ENCODE data around the gene WDR38. TPM values are rescaled to one million over a fixed set of nuclear protein-coding genes. Genes with fewer than 3 reads are reported as not detected.

Gene WDR38
- total and polyA plus RNA-seq, 4 donors: 0.59 to 10.8 (median 6.9) TPM

DNA sequence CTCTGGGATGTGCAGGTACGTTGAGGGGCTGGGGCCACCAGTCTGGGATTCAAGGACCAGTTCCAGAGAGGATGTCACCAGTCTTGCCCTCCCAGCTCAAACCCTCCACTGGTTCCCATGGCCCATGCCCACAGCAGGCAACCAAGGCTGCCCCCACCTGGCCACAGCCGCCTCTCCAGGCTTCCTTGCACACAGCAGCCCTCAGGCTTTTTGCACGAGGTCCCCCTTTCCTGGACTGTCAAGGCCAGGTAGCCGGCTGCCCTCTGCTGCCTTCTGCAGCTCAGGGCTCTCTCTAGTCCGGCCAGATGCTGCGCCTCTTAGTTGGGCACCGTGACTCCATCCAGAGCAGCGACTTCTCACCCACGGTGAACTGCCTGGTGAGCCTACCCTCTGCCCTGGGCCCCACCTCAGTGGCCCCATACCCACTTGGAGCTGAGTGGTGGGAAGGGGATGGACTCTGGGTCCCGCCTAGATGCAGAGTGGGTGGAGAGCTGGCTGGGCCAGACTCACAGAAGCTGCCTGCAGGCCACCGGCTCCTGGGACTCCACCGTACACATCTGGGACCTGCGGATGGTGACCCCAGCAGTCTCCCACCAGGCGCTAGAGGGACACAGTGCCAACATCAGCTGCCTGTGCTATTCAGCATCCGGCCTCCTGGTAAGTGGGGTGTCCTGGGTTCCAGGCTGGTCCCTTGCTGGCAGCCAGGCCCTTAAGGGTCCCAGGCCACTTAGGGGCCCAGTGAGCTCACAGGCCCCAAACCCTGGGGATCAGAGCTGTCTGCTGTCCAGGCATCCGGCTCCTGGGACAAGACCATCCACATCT, 2.9 kb downstream of the WDR38 start:
- Histone ChIP-seq H3K9me3 (ENCODE audit: control insufficient read depth, insufficient read depth, low read length) (no peaks in the 10 kb centered on the region), H3K4me1 (ENCODE audit: control insufficient read depth, insufficient read depth, low read length) (peaks cover 42% of the 10 kb centered on the region), H3K27ac (ENCODE audit: low read depth, low read length) (no peak overlapping the region), H3K36me3 (ENCODE audit: control insufficient read depth, insufficient read depth, low read length) (peaks cover 63% of the 10 kb centered on the region), H3K27me3 (ENCODE audit: control insufficient read depth, insufficient read depth, low read length) (no peaks in the 10 kb centered on the region), H3K4me3 (ENCODE audit: low read depth, low read length) (no peak overlapping the region)
- 65% methylated on average over 11 of the region's 16 CpGs for WGBS (ENCODE audit: insufficient coverage)
- DNase-seq (ENCODE audit: low read depth in 4 of 6, low spot score in 6 of 6): no peak

DNA sequence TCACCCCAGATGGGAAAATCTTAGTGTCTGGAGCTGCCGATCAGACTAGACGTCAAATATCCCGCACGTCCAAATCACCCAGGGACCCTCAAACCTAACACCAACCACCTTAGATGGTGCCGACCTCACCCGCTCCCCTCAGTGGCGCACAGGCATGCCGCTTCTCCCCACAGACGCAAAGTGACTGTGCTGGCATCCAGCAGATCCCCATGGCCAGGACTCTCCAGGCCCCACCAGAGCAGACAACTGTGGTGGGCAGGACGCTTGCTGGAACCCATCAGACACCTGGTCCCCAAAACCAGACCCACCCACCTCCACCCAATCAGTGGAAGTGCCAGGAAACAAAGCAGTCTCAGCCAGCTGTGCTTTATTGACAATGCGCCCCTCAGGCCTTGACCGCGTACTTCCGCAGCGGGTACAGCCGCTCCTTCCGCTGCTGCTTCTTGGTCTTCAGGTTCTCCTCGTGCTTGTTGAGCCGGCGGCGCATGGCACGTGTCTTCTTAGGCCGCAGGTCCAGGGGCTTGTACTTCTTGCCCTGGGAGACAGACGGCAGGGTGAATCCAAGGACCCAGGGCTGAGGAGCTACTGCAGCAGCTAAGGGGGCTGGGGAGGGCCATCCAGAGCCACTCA, 4.4 kb downstream of the WDR38 start:
- peaks cover 67% of the 10 kb centered on the region for H3K36me3 ChIP-seq (ENCODE audit: control insufficient read depth, insufficient read depth, low read length)

DNA sequence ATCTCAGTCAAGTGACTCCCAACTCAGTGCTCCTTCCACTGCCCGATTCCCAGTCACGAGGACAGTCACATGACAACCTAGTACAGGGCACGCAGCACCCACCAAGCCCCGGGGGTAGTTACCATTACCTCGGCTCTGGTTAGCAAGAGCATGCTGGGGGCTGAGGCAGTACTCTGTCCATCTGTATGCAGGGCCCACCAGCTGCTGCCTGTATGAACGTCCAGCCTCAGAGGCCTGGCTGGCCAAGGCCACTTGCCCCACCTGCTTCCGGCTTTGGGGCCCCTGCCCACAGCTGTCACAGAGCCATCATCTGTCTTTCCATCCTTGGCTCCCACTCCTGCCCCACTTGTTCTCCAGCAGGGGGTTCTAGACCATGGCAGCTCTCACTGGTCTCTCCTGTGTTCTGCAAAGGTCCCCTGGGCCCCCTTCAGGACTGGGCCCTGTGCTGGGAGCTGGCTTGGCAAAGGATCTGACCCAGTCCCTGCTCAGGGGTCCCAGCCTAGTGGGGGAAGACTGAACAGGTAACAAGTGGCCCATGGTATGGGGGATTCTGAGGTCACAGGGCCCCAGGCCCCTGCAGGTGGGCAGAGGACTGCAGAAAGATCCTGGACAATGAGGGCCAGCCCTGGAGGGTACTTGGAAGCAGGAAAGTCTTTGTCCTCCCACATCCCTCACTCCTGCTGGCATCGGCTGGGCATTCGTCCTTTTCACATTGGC, 5.2 kb downstream of the WDR38 start:
- DNase-seq (ENCODE audit: low read depth in 4 of 6, low spot score in 6 of 6): no peak
- Histone ChIP-seq H3K4me3 (ENCODE audit: low read depth, low read length) (no peak overlapping the region), H3K4me1 (ENCODE audit: control insufficient read depth, insufficient read depth, low read length) (peaks cover 29% of the 10 kb centered on the region), H3K36me3 (ENCODE audit: control insufficient read depth, insufficient read depth, low read length) (peaks cover 67% of the 10 kb centered on the region), H3K27ac (ENCODE audit: low read depth, low read length) (no peak overlapping the region), H3K9me3 (ENCODE audit: control insufficient read depth, insufficient read depth, low read length) (no peaks in the 10 kb centered on the region), H3K27me3 (ENCODE audit: control insufficient read depth, insufficient read depth, low read length) (no peaks in the 10 kb centered on the region)
- 84% methylated on average over 9 of the region's 9 CpGs for WGBS (ENCODE audit: insufficient coverage)

More for the DNA sequence above, 4.4 kb downstream of the WDR38 start:
- 90% methylated on average over 24 of the region's 24 CpGs for WGBS (ENCODE audit: insufficient coverage)
- Histone ChIP-seq H3K4me3 (ENCODE audit: low read depth, low read length) (no peak overlapping the region), H3K9me3 (ENCODE audit: control insufficient read depth, insufficient read depth, low read length) (no peaks in the 10 kb centered on the region), H3K27me3 (ENCODE audit: control insufficient read depth, insufficient read depth, low read length) (no peaks in the 10 kb centered on the region), H3K4me1 (ENCODE audit: control insufficient read depth, insufficient read depth, low read length) (peaks cover 35% of the 10 kb centered on the region), H3K27ac (ENCODE audit: low read depth, low read length) (no peak overlapping the region)
- DNase-seq (ENCODE audit: low read depth in 4 of 6, low spot score in 6 of 6): no peak

DNA sequence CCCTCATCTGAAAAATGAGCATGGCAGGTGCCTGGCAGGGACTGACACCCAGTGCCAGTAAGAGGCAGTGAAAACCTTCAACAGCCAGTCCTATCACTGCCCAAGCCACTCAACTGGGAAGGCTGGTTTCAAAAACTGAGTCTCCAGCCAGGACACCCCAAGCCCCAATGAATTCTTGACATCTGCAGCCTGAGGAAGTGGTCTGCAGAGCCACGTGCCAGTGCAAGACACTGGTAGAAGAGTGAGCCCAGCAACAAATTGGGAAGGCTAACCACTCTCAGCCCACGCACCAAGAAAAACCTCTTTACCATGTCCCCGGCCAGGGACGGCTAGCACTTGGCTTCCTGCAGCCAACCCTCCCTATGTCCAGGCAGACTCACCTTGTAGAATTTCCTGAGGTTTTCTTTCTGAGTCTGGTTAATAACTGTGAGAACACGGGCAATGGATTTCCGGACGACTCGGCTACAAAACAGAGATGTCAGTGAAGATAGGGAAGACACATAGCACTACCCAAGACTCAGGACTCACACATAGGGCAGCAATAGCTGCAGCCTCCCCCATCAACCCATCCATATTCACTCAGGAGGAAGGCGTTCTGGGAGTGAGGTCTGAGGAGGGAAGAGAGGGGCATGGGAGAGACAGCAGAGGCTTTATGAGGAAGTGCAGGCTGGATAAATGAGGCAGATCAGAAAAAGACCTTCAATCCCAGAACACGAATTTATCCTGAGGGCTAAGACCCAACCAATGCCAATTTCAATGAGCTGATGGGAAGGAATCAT, 6.7 kb downstream of the WDR38 start:
- no peak overlapping the region for H3K27ac ChIP-seq (ENCODE audit: low read depth, low read length)
- H3K36me3 ChIP-seq (ENCODE audit: control insufficient read depth, insufficient read depth, low read length): peaks cover 61% of the 10 kb centered on the region
- no peak for DNase-seq (ENCODE audit: low read depth in 4 of 6, low spot score in 6 of 6)
- 91% methylated on average over 3 of the region's 10 CpGs for WGBS (ENCODE audit: insufficient coverage)
- no peaks in the 10 kb centered on the region for H3K9me3 ChIP-seq (ENCODE audit: control insufficient read depth, insufficient read depth, low read length)
- peak overlapping the region; percentile 88 for H3K4me3 ChIP-seq (ENCODE audit: low read depth, low read length)
- no peaks in the 10 kb centered on the region for H3K27me3 ChIP-seq (ENCODE audit: control insufficient read depth, insufficient read depth, low read length)
- H3K4me1 ChIP-seq (ENCODE audit: control insufficient read depth, insufficient read depth, low read length): peaks cover 24% of the 10 kb centered on the region

DNA sequence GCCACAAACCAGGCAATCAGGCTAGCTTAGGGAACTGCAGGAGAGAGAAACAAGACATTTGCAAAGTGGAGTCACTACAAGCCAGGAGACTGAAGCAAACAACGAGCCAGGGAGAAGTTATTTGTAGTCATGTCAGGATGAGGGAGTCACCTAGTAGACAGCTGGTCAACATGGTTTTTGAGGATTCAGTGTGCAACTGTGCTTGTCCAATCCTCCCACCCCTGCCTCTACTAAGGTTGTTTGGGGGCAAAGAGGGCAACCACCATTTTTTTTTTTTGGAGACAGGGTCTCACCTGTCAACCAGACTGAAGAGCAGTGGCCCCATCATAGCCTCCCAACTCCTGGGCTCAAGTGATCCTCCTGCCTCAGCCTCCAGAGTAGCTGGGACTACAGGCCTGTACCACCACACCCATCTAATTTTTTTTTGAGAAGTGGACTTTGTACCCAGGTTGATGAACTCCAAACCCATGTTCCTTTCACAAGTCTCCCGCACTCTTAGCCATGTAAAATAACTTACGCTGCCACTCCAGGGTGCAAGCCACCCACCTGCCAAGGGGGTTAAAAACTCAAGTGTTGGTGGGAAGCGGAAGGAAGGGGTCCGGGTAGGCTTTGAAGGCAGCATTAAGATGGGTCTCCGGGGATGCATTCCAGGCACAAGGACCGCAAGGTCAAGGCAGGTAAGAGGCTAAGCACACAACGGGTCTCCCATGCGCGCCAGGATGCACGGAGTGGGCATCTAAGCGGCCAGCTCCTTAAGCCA, 7.5 kb downstream of the WDR38 start:
- H3K4me3 ChIP-seq (ENCODE audit: low read depth, low read length): peak overlapping the region; percentile 88
- H3K4me1 ChIP-seq (ENCODE audit: control insufficient read depth, insufficient read depth, low read length): peaks cover 24% of the 10 kb centered on the region
- H3K9me3 ChIP-seq (ENCODE audit: control insufficient read depth, insufficient read depth, low read length): no peaks in the 10 kb centered on the region
- H3K36me3 ChIP-seq (ENCODE audit: control insufficient read depth, insufficient read depth, low read length): peaks cover 57% of the 10 kb centered on the region
- H3K27me3 ChIP-seq (ENCODE audit: control insufficient read depth, insufficient read depth, low read length): no peaks in the 10 kb centered on the region
- WGBS (ENCODE audit: insufficient coverage): 6% methylated on average over 9 of the region's 12 CpGs
- peak overlapping the region; percentile 95 for H3K27ac ChIP-seq (ENCODE audit: low read depth, low read length)
- DNase-seq (ENCODE audit: low read depth in 4 of 6, low spot score in 6 of 6): no peak

DNA sequence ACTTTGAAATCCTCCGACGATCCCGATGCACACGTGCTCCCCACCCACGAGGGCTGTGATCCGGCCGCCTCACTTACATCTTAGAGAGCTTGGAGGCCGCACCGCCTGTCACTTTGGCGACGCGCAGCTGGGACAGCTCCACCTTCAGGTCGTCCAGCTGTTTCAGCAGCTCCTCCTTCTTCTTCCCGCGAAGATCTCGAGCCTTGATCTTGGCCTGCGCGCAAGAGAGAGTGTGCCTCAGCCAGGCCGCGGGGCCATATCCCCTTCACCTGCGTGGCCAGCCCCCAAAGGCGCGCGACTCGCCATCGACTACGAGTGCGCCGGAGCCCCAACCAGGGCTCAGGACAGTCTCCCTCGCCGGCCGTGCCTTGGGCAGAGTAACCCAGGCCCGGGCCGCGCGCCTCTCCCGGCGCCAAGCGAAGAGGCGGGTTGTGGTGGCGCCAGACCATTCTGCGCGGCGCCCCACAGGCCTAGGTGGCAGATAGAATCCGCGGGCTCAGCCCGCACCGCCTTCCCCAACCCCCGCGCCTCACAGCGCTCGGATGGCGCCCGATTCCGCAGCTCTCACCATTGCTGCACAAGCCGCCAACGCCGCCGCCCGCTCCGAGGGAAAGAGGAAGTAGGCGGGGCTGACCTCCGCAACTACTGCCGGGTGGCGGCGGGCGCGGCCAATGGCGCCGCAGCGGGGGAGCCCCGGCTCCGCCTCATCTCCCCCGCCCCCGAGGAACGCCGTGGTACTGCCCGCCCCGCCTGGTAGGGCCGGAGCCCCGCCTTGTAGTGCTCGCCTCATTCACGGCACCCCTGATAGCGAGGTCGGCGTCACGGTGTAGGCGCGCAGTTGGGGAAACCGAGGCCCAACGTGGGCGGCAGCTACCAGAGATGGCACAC, 8.3 kb downstream of the WDR38 start, which contains the start of the genes ARPC5L and RPL35:
ARPC5L (plus strand) TSS at position 789 of the 888 bp plus-strand sequence. CDS start 7,161 bp downstream, outside the sequence.
RPL35 (minus strand) TSS at position 616 of the 888 bp plus-strand sequence; CDS start at position 571, 45 bp downstream.
- Histone ChIP-seq H3K9me3 (ENCODE audit: control insufficient read depth, insufficient read depth, low read length) (no peaks in the 10 kb centered on the region), H3K4me1 (ENCODE audit: control insufficient read depth, insufficient read depth, low read length) (peaks cover 24% of the 10 kb centered on the region), H3K4me3 (ENCODE audit: low read depth, low read length) (peak within 1 kb of the TSS; percentile 88), H3K27ac (ENCODE audit: low read depth, low read length) (peak within 1 kb of the TSS; percentile 95), H3K36me3 (ENCODE audit: control insufficient read depth, insufficient read depth, low read length) (peaks cover 48% of the 10 kb centered on the region), H3K27me3 (ENCODE audit: control insufficient read depth, insufficient read depth, low read length) (no peaks in the 10 kb centered on the region)
- DNase-seq (ENCODE audit: low read depth in 4 of 6, low spot score in 6 of 6): peak; percentile 87 to 98 (median 90)
- WGBS (ENCODE audit: insufficient coverage): under 1% methylated on average over 92 of the region's 92 CpGs

DNA sequence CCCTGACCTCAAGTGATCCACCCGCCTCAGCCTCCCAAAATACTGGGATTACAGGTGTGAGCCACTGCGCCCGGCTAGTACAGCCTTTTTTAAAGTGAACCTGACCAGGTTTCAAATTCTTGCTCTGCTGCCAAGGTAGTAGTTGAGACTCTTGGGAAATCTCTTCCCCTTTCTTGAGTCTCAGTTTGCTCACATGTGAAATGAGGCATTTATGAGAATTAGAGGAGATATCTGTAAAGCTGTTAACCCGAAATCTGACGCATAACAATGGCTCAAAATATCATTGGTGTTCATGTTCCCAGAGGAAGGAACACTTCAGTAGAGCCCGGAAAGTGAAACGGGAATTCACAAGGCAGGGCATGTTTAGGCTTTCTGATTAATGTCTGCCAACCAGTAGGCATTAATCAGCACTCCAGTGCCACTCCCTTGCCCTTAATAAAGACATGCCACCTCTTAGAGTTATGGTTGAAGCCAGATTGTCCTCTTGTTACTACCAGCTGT, 10.2 kb downstream of the WDR38 start:
- Histone ChIP-seq H3K4me3 (ENCODE audit: low read depth, low read length) (no peak overlapping the region), H3K4me1 (ENCODE audit: control insufficient read depth, insufficient read depth, low read length) (peaks cover 32% of the 10 kb centered on the region), H3K9me3 (ENCODE audit: control insufficient read depth, insufficient read depth, low read length) (no peaks in the 10 kb centered on the region), H3K27ac (ENCODE audit: low read depth, low read length) (no peak overlapping the region), H3K36me3 (ENCODE audit: control insufficient read depth, insufficient read depth, low read length) (peaks cover 30% of the 10 kb centered on the region), H3K27me3 (ENCODE audit: control insufficient read depth, insufficient read depth, low read length) (no peaks in the 10 kb centered on the region)
- WGBS (ENCODE audit: insufficient coverage): no CpG with 5 or more reads among the region's 7 CpGs
- DNase-seq (ENCODE audit: low read depth in 4 of 6, low spot score in 6 of 6): no peak
